SK-N-SH (cell line): ENCODE measurements around the gene CDO1.

Experiments
- CTCF ChIP-seq: fragments of 200-600 bp; sonication (generic); IDR thresholded peaks from 2 replicates; pipeline ENCODE4 v1.6.1; 2017; ENCODE audit warnings: antibody characterized with exemption, mild to moderate bottlenecking, moderate library complexity
- EZH2phosphoT487 ChIP-seq: fragments of 200-600 bp; sonication (generic); IDR thresholded peaks from 2 replicates; pipeline ENCODE4 v1.6.1; 2017; ENCODE audit warnings: low read depth, mixed run types, mild to moderate bottlenecking, antibody characterized with exemption, moderate library complexity, borderline replicate concordance
- FOXM1 ChIP-seq: IDR thresholded peaks from 2 replicates; pipeline ENCODE4 v1.4.0; 2012; ENCODE audit warnings: low read depth, mild to moderate bottlenecking
- MXI1 ChIP-seq: IDR thresholded peaks from 2 replicates; pipeline ENCODE4 v1.6.1; 2012; ENCODE audit warnings: mild to moderate bottlenecking, low read depth, low read length, improper control_type of control experiment
- POLR2AphosphoS5 ChIP-seq: IDR thresholded peaks from 2 replicates; pipeline ENCODE4 v1.6.1; 2012; ENCODE audit warnings: low read depth, low read length
- RCOR1 ChIP-seq: fragments of 150-350 bp; IDR thresholded peaks from 2 replicates; pipeline ENCODE4 v1.6.1; 2017; ENCODE audit warnings: antibody characterized with exemption, low read length
- REST ChIP-seq: IDR thresholded peaks from 2 replicates; pipeline ENCODE4 v1.6.1; 2012; ENCODE audit warnings: mild to moderate bottlenecking, low read depth, low read length, moderate library complexity
- RFX5 ChIP-seq: IDR thresholded peaks from 2 replicates; pipeline ENCODE4 v1.6.1; 2012; ENCODE audit warnings: mild to moderate bottlenecking, improper control_type of control experiment, low read length
- TEAD4 ChIP-seq: IDR thresholded peaks from 2 replicates; pipeline ENCODE4 v1.4.0; 2012; ENCODE audit warnings: mild to moderate bottlenecking, borderline replicate concordance; ENCODE audit not compliant: insufficient read depth
- USF1 ChIP-seq: IDR thresholded peaks from 2 replicates; pipeline ENCODE4 v1.4.0; 2012; ENCODE audit warnings: low read depth, borderline replicate concordance
- YY1 ChIP-seq: IDR thresholded peaks from 2 replicates; pipeline ENCODE4 v1.4.0; 2012; ENCODE audit warnings: low read depth, mild to moderate bottlenecking
- TF ChIP-seq, protein P1 (sequence below): fragments of 150-350 bp; IDR thresholded peaks from 2 replicates; pipeline ENCODE4 v1.6.1; 2017; ENCODE audit warnings: antibody characterized with exemption, low read length, low read depth, borderline replicate concordance
- TF ChIP-seq, protein P2 (sequence below): IDR thresholded peaks from 2 replicates; pipeline ENCODE4 v1.4.0; 2012; ENCODE audit warnings: low read depth

GRCh38 chr5:115807654-115808052 lies 8.8 kb downstream of the CDO1 start:
- TF ChIP-seq CTCF: no peak
- no peak for TF ChIP-seq RFX5
- TF ChIP-seq, protein P1, sequence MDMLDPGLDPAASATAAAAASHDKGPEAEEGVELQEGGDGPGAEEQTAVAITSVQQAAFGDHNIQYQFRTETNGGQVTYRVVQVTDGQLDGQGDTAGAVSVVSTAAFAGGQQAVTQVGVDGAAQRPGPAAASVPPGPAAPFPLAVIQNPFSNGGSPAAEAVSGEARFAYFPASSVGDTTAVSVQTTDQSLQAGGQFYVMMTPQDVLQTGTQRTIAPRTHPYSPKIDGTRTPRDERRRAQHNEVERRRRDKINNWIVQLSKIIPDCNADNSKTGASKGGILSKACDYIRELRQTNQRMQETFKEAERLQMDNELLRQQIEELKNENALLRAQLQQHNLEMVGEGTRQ: no peak
- TF ChIP-seq, protein P2, sequence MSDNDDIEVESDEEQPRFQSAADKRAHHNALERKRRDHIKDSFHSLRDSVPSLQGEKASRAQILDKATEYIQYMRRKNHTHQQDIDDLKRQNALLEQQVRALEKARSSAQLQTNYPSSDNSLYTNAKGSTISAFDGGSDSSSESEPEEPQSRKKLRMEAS: no peak
- no peak for TF ChIP-seq POLR2AphosphoS5
- no peak for TF ChIP-seq USF1
- no peak for TF ChIP-seq RCOR1
- no peak for TF ChIP-seq EZH2phosphoT487
- TF ChIP-seq TEAD4: no peak
- TF ChIP-seq REST: no peak
- no peak for TF ChIP-seq YY1
- TF ChIP-seq FOXM1: no peak
- TF ChIP-seq MXI1: no peak
